Osteoblast (primary cell): ENCODE data around the gene TENT5C. TPM values are rescaled to one million over a fixed set of nuclear protein-coding genes. Genes with fewer than 3 reads are reported as not detected.

Experiments used
- DNase-seq: peaks from one replicate; pipeline ENCODE4 v3.0.0; 2011; ENCODE audit warnings: low spot score, mixed read lengths; ENCODE audit not compliant: insufficient read length; ENCODE audit errors: missing footprints
- H2AFZ ChIP-seq: 2 replicates; pipeline ENCODE4 v1.6.0; 2011; ENCODE audit warnings: mild to moderate bottlenecking, low read length
- H3K27ac ChIP-seq: 2 replicates; pipeline ENCODE4 v1.5.1; 2011; ENCODE audit warnings: mild to moderate bottlenecking, low read depth, low read length, moderate library complexity
- H3K27me3 ChIP-seq: 2 replicates; pipeline ENCODE4 v1.6.0; 2012; ENCODE audit warnings: mild to moderate bottlenecking, control low read depth, inconsistent platforms, low read length, moderate library complexity; ENCODE audit not compliant: insufficient read depth
- H3K36me3 ChIP-seq: 2 replicates; pipeline ENCODE4 v1.5.1; 2011; ENCODE audit warnings: mild to moderate bottlenecking, low read length, control low read depth, moderate library complexity; ENCODE audit not compliant: insufficient read depth
- H3K4me1 ChIP-seq: 2 replicates; pipeline ENCODE4 v1.5.1; 2011; ENCODE audit warnings: mild to moderate bottlenecking, low read length, control low read depth, moderate library complexity; ENCODE audit not compliant: insufficient read depth
- H3K4me2 ChIP-seq: 2 replicates; pipeline ENCODE4 v1.6.0; 2011; ENCODE audit warnings: mild to moderate bottlenecking, low read length; ENCODE audit not compliant: insufficient read depth
- H3K4me3 ChIP-seq: fragments of 200-600 bp; sonication (generic); 3 replicates; pipeline ENCODE4 v1.5.1; 2012; ENCODE audit warnings: mild to moderate bottlenecking, low read length, inconsistent platforms; ENCODE audit not compliant: insufficient read depth
- H3K79me2 ChIP-seq: 2 replicates; pipeline ENCODE4 v1.6.0; 2012; ENCODE audit warnings: mild to moderate bottlenecking, low read length, control low read depth, inconsistent platforms; ENCODE audit not compliant: insufficient read depth
- H3K9me3 ChIP-seq: 2 replicates; pipeline ENCODE4 v1.5.1; 2011; ENCODE audit warnings: low read depth, low read length, control low read depth
- H4K20me1 ChIP-seq: 2 replicates; pipeline ENCODE4 v1.6.0; 2012; ENCODE audit warnings: mild to moderate bottlenecking, low read length, control low read depth; ENCODE audit not compliant: insufficient read depth
- CTCF ChIP-seq: IDR thresholded peaks from 2 replicates; pipeline ENCODE4 v1.5.1; 2011; ENCODE audit warnings: mild to moderate bottlenecking, low read depth, low read length, moderate library complexity; ENCODE audit errors: extremely low read depth
- total RNA-seq: library from RNA; depleted of rRNA; stranded (reverse); fragments of >200 nt; gene quantifications from 2 replicates; pipeline ENCODE4 v1.2.3, GENCODE V29; 2012

The TENT5C gene
- total RNA-seq, 1 donor = 0.36 TPM

- no peak overlapping the region for H2AFZ ChIP-seq
- H3K27ac ChIP-seq = no peak overlapping the region
- no peak for DNase-seq
- no peaks in the 10 kb centered on the region for H3K4me1 ChIP-seq
- H3K27me3 ChIP-seq = no peaks in the 10 kb centered on the region
- H3K9me3 ChIP-seq = no peaks in the 10 kb centered on the region
- no peaks in the 10 kb centered on the region for H3K79me2 ChIP-seq
- H3K4me2 ChIP-seq = no peak overlapping the region
- no peaks in the 10 kb centered on the region for H4K20me1 ChIP-seq
- no peak for TF ChIP-seq CTCF
- no peak overlapping the region for H3K4me3 ChIP-seq
- no peaks in the 10 kb centered on the region for H3K36me3 ChIP-seq
Measured at GRCh38 chr1:117579221-117579906, 26.5 kb upstream of the TENT5C start.

GRCh38 chr1:117580436-117580835 is 25.4 kb upstream of the TENT5C start:
- no peak overlapping the region for H3K4me2 ChIP-seq

DNA sequence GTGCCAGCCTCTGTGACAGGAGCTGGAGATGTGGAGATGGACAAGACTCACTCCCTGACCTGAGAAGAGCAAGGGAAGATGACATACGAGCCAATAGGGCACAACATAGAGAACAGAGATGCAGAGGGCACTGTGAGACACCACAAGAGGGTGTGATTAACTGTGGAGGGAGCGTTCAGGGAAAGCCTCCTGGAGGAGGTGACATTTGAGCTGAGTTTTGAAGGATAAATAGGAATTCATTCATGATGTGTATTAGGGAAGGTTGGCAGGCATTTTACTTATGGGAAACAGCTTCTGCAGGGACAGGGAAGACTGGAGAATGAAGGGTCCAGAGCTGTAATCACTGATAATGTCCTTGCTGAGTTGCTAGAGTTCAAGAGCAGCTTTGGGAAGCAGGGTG is 25.0 kb upstream of the TENT5C start:
- Histone ChIP-seq H3K79me2 (no peaks in the 10 kb centered on the region), H3K4me2 (no peak overlapping the region), H3K4me1 (no peaks in the 10 kb centered on the region), H4K20me1 (no peaks in the 10 kb centered on the region), H3K36me3 (no peaks in the 10 kb centered on the region), H3K27ac (no peak overlapping the region), H2AFZ (no peak overlapping the region), H3K4me3 (no peak overlapping the region), H3K27me3 (no peaks in the 10 kb centered on the region), H3K9me3 (no peaks in the 10 kb centered on the region)
- no peak for DNase-seq
- TF ChIP-seq CTCF = no peak

More at GRCh38 chr1:117580436-117580835, 25.4 kb upstream of the TENT5C start:
- Histone ChIP-seq H3K27me3 (no peaks in the 10 kb centered on the region), H3K4me3 (no peak overlapping the region), H2AFZ (no peak overlapping the region), H3K79me2 (no peaks in the 10 kb centered on the region), H3K4me1 (no peaks in the 10 kb centered on the region), H3K9me3 (no peaks in the 10 kb centered on the region), H4K20me1 (no peaks in the 10 kb centered on the region), H3K27ac (no peak overlapping the region), H3K36me3 (no peaks in the 10 kb centered on the region)
- no peak for TF ChIP-seq CTCF
- DNase-seq = no peak

GRCh38 chr1:117581391-117581943 is 24.4 kb upstream of the TENT5C start:
- no peak overlapping the region for H2AFZ ChIP-seq
- H4K20me1 ChIP-seq = no peaks in the 10 kb centered on the region
- no peaks in the 10 kb centered on the region for H3K4me1 ChIP-seq
- H3K27ac ChIP-seq = no peak overlapping the region
- H3K36me3 ChIP-seq = no peaks in the 10 kb centered on the region
- H3K4me3 ChIP-seq = no peak overlapping the region
- no peaks in the 10 kb centered on the region for H3K79me2 ChIP-seq
- H3K4me2 ChIP-seq = no peak overlapping the region
- DNase-seq = no peak
- no peaks in the 10 kb centered on the region for H3K9me3 ChIP-seq
- no peaks in the 10 kb centered on the region for H3K27me3 ChIP-seq
- TF ChIP-seq CTCF = no peak
